Panc1 (cell line): ENCODE data around the gene CACNA1G. TPM values are rescaled to one million over a fixed set of nuclear protein-coding genes. Genes with fewer than 3 reads are reported as not detected.
A peak's percentile ranks its signal among the peaks of the same experiment; 100 is the strongest.

ENCODE experiments used
- ATAC-seq: fragments of 200-7000 bp; cut with Tn5 transposase; 2 replicates; pipeline ENCODE4 v1.9.1; 2020; ENCODE audit warnings: mild to moderate bottlenecking, moderate library complexity
- BruUV-seq: library from RNA; stranded (reverse); fragments of 400-500 nt; replicated peaks from 2 replicates; lab custom pipeline; 2021; lab: Mats Ljungman, UMichigan
- CTCF ChIA-PET: fragments of 300-600 bp; sonication (Branson Sonifier 250); formaldehyde crosslinking; loops from one replicate; lab custom pipeline; 2022; ENCODE audit warnings: antibody characterized with exemption; lab: Charles Lee
- POLR2A ChIA-PET: fragments of 300-600 bp; sonication (Branson Sonifier 250); formaldehyde crosslinking; loops from one replicate; lab custom pipeline; 2022; ENCODE audit warnings: antibody characterized with exemption; lab: Charles Lee
- DNase-seq: peaks from one replicate; pipeline ENCODE4 v3.0.0-alpha.2; 2010; ENCODE audit warnings: low read depth, low spot score
- H3K27ac ChIP-seq: 2 replicates; pipeline ENCODE4 v1.5.1; 2011; ENCODE audit warnings: mild to moderate bottlenecking, low read length, inconsistent platforms
- H3K27me3 ChIP-seq: fragments of 200-500 bp; sonication (Bioruptor generic); 2 replicates; pipeline ENCODE4 v1.6.0; 2014; ENCODE audit warnings: low read length, inconsistent platforms; ENCODE audit not compliant: control insufficient read depth, insufficient read depth
- H3K36me3 ChIP-seq: fragments of 200-500 bp; sonication (Bioruptor generic); 2 replicates; pipeline ENCODE4 v1.5.1; 2014; ENCODE audit warnings: inconsistent platforms, mild to moderate bottlenecking, low read length, moderate library complexity; ENCODE audit not compliant: control insufficient read depth, insufficient read depth
- H3K4me1 ChIP-seq: 2 replicates; pipeline ENCODE4 v1.5.1; 2011; ENCODE audit warnings: inconsistent platforms, mild to moderate bottlenecking, low read length, moderate library complexity; ENCODE audit not compliant: control insufficient read depth, insufficient read depth
- H3K4me3 ChIP-seq, 2 experiments: 2 replicates each; pipeline ENCODE4 v1.5.1; 2011 to 2012; ENCODE audit warnings: low read depth in 2 of 2, low read length in 2 of 2, mild to moderate bottlenecking in 2 of 2, inconsistent platforms in 1 of 2, moderate library complexity in 1 of 2
- H3K9me3 ChIP-seq: fragments of 200-500 bp; sonication (Bioruptor generic); 2 replicates; pipeline ENCODE4 v1.5.1; 2014; ENCODE audit warnings: low read depth, mild to moderate bottlenecking, inconsistent platforms, low read length, moderate library complexity; ENCODE audit not compliant: control insufficient read depth, insufficient read depth
- CTCF ChIP-seq: fragments of 450-650 bp; IDR thresholded peaks from 2 replicates; pipeline ENCODE4 v1.5.1; 2017; ENCODE audit warnings: mild to moderate bottlenecking
- POLR2AphosphoS5 ChIP-seq: IDR thresholded peaks from 2 replicates; pipeline ENCODE4 v1.6.1; 2012; ENCODE audit warnings: mild to moderate bottlenecking, low read depth, low read length, moderate library complexity
- REST ChIP-seq, 2 experiments: IDR thresholded peaks; 2 replicates each; pipeline ENCODE4 v1.6.1; 2011 to 2012; ENCODE audit warnings: low read depth in 2 of 2, control low read depth in 1 of 2, low read length in 1 of 2, mild to moderate bottlenecking in 1 of 2, moderate library complexity in 1 of 2; ENCODE audit not compliant: insufficient read depth in 1 of 2
- SIN3A ChIP-seq: IDR thresholded peaks from 2 replicates; pipeline ENCODE4 v1.6.1; 2012; ENCODE audit warnings: low read depth, mild to moderate bottlenecking, low read length, moderate library complexity, borderline replicate concordance; ENCODE audit not compliant: insufficient read depth
- TCF7L2 ChIP-seq: IDR thresholded peaks from 2 replicates; pipeline ENCODE4 v1.6.1; 2011; ENCODE audit warnings: mild to moderate bottlenecking, low read depth, low read length, inconsistent platforms
- in situ Hi-C: cut with HindIII; loops from 2 replicates; pipeline ENCODE4 v1.10.0; 2016; ENCODE audit warnings: low sequenced_read_pairs, low pct_unique_long_range_greater_than_20kb
- intact Hi-C: fragments of 100-400 bp; cut with micrococcal nuclease; formaldehyde crosslinking; loops from one replicate; pipeline ENCODE4 v1.10.0; 2022; ENCODE audit not compliant: unreplicated experiment
- total RNA-seq: library from RNA; stranded (reverse); gene quantifications from one replicate; pipeline ENCODE4 v1.2.1, GENCODE V29; 2021; ENCODE audit not compliant: unreplicated experiment

The CACNA1G gene
- total RNA-seq, 1 experiment from 2014 or later = 10.0 TPM

- in situ Hi-C loops = no loop called here
- no TSS peak for BruUV-seq
- no peaks in the 10 kb centered on the region; the same call in 1 of the 2 replicates for H3K27me3 ChIP-seq
- H3K4me3 ChIP-seq = peak overlapping the region; percentile 25 to 32
- ATAC-seq = no peak
- no peaks in the 10 kb centered on the region for H3K9me3 ChIP-seq
- POLR2A ChIA-PET = no interaction called here
- H3K4me1 ChIP-seq = peaks cover 24% of the 10 kb centered on the region
- no peaks in the 10 kb centered on the region for H3K36me3 ChIP-seq
- no peak for TF ChIP-seq SIN3A
- TF ChIP-seq REST (IDR thresholded peaks at IDR 0.05; ENCODE audit: insufficient read depth in 1 of 2, low read depth in 2 of 2, low read length in 1 of 2) = no peak
- TF ChIP-seq CTCF = no peak
- no peak for TF ChIP-seq POLR2AphosphoS5
- TF ChIP-seq TCF7L2 = no peak
- CTCF ChIA-PET = interaction anchor here (0.6 to 1.7 kb wide), 6 partner anchors 38 to 154 kb away, joined by 4 to 7 read pairs (median 6); no protein-coding TSS in a partner anchor
- H3K27ac ChIP-seq = no peak overlapping the region
- DNase-seq = no peak
- intact Hi-C loops = no loop called here
Measured at GRCh38 chr17:50562242-50563091, 2.0 kb downstream of the CACNA1G start.

- no peaks in the 10 kb centered on the region for H3K9me3 ChIP-seq
- intact Hi-C loops (no loop called here), in situ Hi-C loops (no loop called here)
- H3K36me3 ChIP-seq = no peaks in the 10 kb centered on the region
- no peak for TF ChIP-seq SIN3A
- TF ChIP-seq REST (IDR thresholded peaks at IDR 0.05; ENCODE audit: insufficient read depth in 1 of 2, low read depth in 2 of 2, low read length in 1 of 2) = no peak
- no peak for TF ChIP-seq CTCF
- no peak for TF ChIP-seq POLR2AphosphoS5
- TF ChIP-seq TCF7L2 = no peak
- H3K27me3 ChIP-seq = no peaks in the 10 kb centered on the region; the same call in 1 of the 2 replicates
- ChIA-PET CTCF (interaction anchor here (0.5 to 1.7 kb wide), 3 partner anchors 67 to 142 kb away, joined by 4 to 7 read pairs (median 7); no protein-coding TSS in a partner anchor), POLR2A (interaction anchor here (0.6 kb wide), 1 partner anchor 77 kb away, joined by 5 read pairs; no protein-coding TSS in a partner anchor)
- no peak overlapping the region for H3K27ac ChIP-seq
- no peak overlapping the region for H3K4me3 ChIP-seq
- peaks cover 22% of the 10 kb centered on the region for H3K4me1 ChIP-seq
- no TSS peak for BruUV-seq
- DNase-seq (no peak), ATAC-seq (no peak)
Measured at GRCh38 chr17:50563092-50563511, 2.6 kb downstream of the CACNA1G start.
